Panc1 (cell line): ENCODE data around the gene PDE9A. TPM values are rescaled to one million over a fixed set of nuclear protein-coding genes. Genes with fewer than 3 reads are reported as not detected.

Experiments
- ATAC-seq: fragments of 200-7000 bp; cut with Tn5 transposase; 2 replicates; pipeline ENCODE4 v1.9.1; 2020; ENCODE audit warnings: mild to moderate bottlenecking, moderate library complexity
- BruUV-seq: library from RNA; stranded (reverse); fragments of 400-500 nt; replicated peaks from 2 replicates; lab custom pipeline; 2021; lab: Mats Ljungman, UMichigan
- CTCF ChIA-PET: fragments of 300-600 bp; sonication (Branson Sonifier 250); formaldehyde crosslinking; loops from one replicate; lab custom pipeline; 2022; ENCODE audit warnings: antibody characterized with exemption; lab: Charles Lee
- POLR2A ChIA-PET: fragments of 300-600 bp; sonication (Branson Sonifier 250); formaldehyde crosslinking; loops from one replicate; lab custom pipeline; 2022; ENCODE audit warnings: antibody characterized with exemption; lab: Charles Lee
- DNase-seq: peaks from one replicate; pipeline ENCODE4 v3.0.0-alpha.2; 2010; ENCODE audit warnings: low read depth, low spot score
- H3K27ac ChIP-seq: 2 replicates; pipeline ENCODE4 v1.5.1; 2011; ENCODE audit warnings: mild to moderate bottlenecking, low read length, inconsistent platforms
- H3K27me3 ChIP-seq: fragments of 200-500 bp; sonication (Bioruptor generic); 2 replicates; pipeline ENCODE4 v1.6.0; 2014; ENCODE audit warnings: low read length, inconsistent platforms; ENCODE audit not compliant: control insufficient read depth, insufficient read depth
- H3K36me3 ChIP-seq: fragments of 200-500 bp; sonication (Bioruptor generic); 2 replicates; pipeline ENCODE4 v1.5.1; 2014; ENCODE audit warnings: inconsistent platforms, mild to moderate bottlenecking, low read length, moderate library complexity; ENCODE audit not compliant: control insufficient read depth, insufficient read depth
- H3K4me1 ChIP-seq: 2 replicates; pipeline ENCODE4 v1.5.1; 2011; ENCODE audit warnings: inconsistent platforms, mild to moderate bottlenecking, low read length, moderate library complexity; ENCODE audit not compliant: control insufficient read depth, insufficient read depth
- H3K4me3 ChIP-seq, 2 experiments: 2 replicates each; pipeline ENCODE4 v1.5.1; 2011 to 2012; ENCODE audit warnings: low read depth in 2 of 2, low read length in 2 of 2, mild to moderate bottlenecking in 2 of 2, inconsistent platforms in 1 of 2, moderate library complexity in 1 of 2
- H3K9me3 ChIP-seq: fragments of 200-500 bp; sonication (Bioruptor generic); 2 replicates; pipeline ENCODE4 v1.5.1; 2014; ENCODE audit warnings: low read depth, mild to moderate bottlenecking, inconsistent platforms, low read length, moderate library complexity; ENCODE audit not compliant: control insufficient read depth, insufficient read depth
- POLR2AphosphoS5 ChIP-seq: IDR thresholded peaks from 2 replicates; pipeline ENCODE4 v1.6.1; 2012; ENCODE audit warnings: mild to moderate bottlenecking, low read depth, low read length, moderate library complexity
- SIN3A ChIP-seq: IDR thresholded peaks from 2 replicates; pipeline ENCODE4 v1.6.1; 2012; ENCODE audit warnings: low read depth, mild to moderate bottlenecking, low read length, moderate library complexity, borderline replicate concordance; ENCODE audit not compliant: insufficient read depth
- TCF7L2 ChIP-seq: IDR thresholded peaks from 2 replicates; pipeline ENCODE4 v1.6.1; 2011; ENCODE audit warnings: mild to moderate bottlenecking, low read depth, low read length, inconsistent platforms
- in situ Hi-C: cut with HindIII; loops from 2 replicates; pipeline ENCODE4 v1.10.0; 2016; ENCODE audit warnings: low sequenced_read_pairs, low pct_unique_long_range_greater_than_20kb
- intact Hi-C: fragments of 100-400 bp; cut with micrococcal nuclease; formaldehyde crosslinking; loops from one replicate; pipeline ENCODE4 v1.10.0; 2022; ENCODE audit not compliant: unreplicated experiment
- total RNA-seq: library from RNA; stranded (reverse); gene quantifications from one replicate; pipeline ENCODE4 v1.2.1, GENCODE V29; 2021; ENCODE audit not compliant: unreplicated experiment
- TF ChIP-seq, protein P1 (sequence below): fragments of 450-650 bp; IDR thresholded peaks from 2 replicates; pipeline ENCODE4 v1.5.1; 2017; ENCODE audit warnings: mild to moderate bottlenecking
- TF ChIP-seq, protein P2 (sequence below), 2 experiments: IDR thresholded peaks; 2 replicates each; pipeline ENCODE4 v1.6.1; 2011 to 2012; ENCODE audit warnings: low read depth in 2 of 2, control low read depth in 1 of 2, low read length in 1 of 2, mild to moderate bottlenecking in 1 of 2, moderate library complexity in 1 of 2; ENCODE audit not compliant: insufficient read depth in 1 of 2

PDE9A gene
- total RNA-seq, 1 experiment from 2014 or later = 0.72 TPM

DNA sequence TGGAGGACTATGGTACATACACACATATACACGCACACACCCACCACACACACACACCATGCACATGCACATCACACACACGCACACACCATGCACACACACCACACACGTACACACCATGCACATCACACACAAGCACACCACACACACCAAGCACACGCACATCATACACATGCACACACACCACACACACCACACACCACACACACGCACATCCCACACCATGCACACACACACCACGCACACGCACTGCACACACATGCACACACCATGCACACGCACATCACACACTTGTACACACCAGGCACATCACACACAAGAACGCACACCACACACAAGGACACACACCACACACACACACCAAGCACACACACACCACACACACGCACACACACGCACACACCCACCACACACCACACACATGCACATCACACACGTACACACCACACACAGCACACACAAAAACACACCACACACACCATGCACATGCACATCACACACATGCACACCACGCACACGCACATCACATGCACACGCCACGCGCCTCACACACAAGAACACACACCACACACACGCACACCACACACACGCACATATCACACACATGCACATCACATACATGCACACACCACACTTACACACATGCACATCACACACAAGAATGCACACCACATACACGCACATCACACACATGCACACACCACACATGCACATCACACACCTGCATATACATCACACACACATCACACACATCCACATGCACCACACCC lies 9.2 kb downstream of the PDE9A start:
- Histone ChIP-seq H3K4me3 (no peak overlapping the region), H3K36me3 (no peaks in the 10 kb centered on the region), H3K27ac (no peak overlapping the region), H3K27me3 (no peaks in the 10 kb centered on the region), H3K9me3 (no peaks in the 10 kb centered on the region), H3K4me1 (no peaks in the 10 kb centered on the region)
- DNase-seq (no peak), ATAC-seq (no peak)
- in situ Hi-C loops = no loop called here
- TF ChIP-seq POLR2AphosphoS5 = no peak
- TF ChIP-seq, protein P1, sequence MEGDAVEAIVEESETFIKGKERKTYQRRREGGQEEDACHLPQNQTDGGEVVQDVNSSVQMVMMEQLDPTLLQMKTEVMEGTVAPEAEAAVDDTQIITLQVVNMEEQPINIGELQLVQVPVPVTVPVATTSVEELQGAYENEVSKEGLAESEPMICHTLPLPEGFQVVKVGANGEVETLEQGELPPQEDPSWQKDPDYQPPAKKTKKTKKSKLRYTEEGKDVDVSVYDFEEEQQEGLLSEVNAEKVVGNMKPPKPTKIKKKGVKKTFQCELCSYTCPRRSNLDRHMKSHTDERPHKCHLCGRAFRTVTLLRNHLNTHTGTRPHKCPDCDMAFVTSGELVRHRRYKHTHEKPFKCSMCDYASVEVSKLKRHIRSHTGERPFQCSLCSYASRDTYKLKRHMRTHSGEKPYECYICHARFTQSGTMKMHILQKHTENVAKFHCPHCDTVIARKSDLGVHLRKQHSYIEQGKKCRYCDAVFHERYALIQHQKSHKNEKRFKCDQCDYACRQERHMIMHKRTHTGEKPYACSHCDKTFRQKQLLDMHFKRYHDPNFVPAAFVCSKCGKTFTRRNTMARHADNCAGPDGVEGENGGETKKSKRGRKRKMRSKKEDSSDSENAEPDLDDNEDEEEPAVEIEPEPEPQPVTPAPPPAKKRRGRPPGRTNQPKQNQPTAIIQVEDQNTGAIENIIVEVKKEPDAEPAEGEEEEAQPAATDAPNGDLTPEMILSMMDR = no peak
- TF ChIP-seq SIN3A = no peak
- TF ChIP-seq TCF7L2 = no peak
- TF ChIP-seq, protein P2, sequence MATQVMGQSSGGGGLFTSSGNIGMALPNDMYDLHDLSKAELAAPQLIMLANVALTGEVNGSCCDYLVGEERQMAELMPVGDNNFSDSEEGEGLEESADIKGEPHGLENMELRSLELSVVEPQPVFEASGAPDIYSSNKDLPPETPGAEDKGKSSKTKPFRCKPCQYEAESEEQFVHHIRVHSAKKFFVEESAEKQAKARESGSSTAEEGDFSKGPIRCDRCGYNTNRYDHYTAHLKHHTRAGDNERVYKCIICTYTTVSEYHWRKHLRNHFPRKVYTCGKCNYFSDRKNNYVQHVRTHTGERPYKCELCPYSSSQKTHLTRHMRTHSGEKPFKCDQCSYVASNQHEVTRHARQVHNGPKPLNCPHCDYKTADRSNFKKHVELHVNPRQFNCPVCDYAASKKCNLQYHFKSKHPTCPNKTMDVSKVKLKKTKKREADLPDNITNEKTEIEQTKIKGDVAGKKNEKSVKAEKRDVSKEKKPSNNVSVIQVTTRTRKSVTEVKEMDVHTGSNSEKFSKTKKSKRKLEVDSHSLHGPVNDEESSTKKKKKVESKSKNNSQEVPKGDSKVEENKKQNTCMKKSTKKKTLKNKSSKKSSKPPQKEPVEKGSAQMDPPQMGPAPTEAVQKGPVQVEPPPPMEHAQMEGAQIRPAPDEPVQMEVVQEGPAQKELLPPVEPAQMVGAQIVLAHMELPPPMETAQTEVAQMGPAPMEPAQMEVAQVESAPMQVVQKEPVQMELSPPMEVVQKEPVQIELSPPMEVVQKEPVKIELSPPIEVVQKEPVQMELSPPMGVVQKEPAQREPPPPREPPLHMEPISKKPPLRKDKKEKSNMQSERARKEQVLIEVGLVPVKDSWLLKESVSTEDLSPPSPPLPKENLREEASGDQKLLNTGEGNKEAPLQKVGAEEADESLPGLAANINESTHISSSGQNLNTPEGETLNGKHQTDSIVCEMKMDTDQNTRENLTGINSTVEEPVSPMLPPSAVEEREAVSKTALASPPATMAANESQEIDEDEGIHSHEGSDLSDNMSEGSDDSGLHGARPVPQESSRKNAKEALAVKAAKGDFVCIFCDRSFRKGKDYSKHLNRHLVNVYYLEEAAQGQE (IDR thresholded peaks at IDR 0.05; ENCODE audit: insufficient read depth in 1 of 2, low read depth in 2 of 2, low read length in 1 of 2) = no peak
- intact Hi-C loops = no loop called here
- BruUV-seq = no TSS peak
- CTCF ChIA-PET = no interaction called here
- POLR2A ChIA-PET = no interaction called here

DNA sequence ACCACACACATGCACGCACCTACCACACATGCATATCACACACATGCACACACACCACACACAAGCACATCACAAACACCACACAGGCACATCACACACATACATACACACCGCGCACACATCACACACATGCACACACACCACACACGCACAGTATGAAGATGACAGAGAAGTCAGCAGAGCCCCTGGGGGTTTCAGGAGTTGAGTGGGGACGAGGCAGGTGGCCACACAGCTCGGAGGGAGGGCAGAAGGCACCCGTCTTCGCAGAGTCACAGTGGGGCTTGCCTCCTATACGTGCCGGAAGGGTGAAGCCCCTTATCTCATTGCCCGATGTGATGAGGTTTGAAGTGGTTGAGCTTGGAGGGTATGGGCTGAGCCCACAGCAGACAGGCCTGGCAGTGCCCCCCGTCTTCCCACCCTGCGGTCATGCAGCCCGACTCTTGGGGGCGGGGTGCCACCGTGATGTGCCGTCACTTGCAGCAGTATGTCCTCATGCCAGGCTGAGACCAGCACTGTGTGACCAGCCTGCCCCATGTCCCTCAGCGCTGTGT lies 9.9 kb downstream of the PDE9A start:
- Histone ChIP-seq H3K36me3 (no peaks in the 10 kb centered on the region), H3K4me3 (no peak overlapping the region), H3K9me3 (no peaks in the 10 kb centered on the region), H3K4me1 (no peaks in the 10 kb centered on the region), H3K27me3 (no peaks in the 10 kb centered on the region), H3K27ac (no peak overlapping the region)
- ChIA-PET CTCF (no interaction called here), POLR2A (no interaction called here)
- no peak for ATAC-seq
- in situ Hi-C loops = no loop called here
- DNase-seq = no peak
- intact Hi-C loops = no loop called here
- no peak for TF ChIP-seq POLR2AphosphoS5
- no TSS peak for BruUV-seq

DNA sequence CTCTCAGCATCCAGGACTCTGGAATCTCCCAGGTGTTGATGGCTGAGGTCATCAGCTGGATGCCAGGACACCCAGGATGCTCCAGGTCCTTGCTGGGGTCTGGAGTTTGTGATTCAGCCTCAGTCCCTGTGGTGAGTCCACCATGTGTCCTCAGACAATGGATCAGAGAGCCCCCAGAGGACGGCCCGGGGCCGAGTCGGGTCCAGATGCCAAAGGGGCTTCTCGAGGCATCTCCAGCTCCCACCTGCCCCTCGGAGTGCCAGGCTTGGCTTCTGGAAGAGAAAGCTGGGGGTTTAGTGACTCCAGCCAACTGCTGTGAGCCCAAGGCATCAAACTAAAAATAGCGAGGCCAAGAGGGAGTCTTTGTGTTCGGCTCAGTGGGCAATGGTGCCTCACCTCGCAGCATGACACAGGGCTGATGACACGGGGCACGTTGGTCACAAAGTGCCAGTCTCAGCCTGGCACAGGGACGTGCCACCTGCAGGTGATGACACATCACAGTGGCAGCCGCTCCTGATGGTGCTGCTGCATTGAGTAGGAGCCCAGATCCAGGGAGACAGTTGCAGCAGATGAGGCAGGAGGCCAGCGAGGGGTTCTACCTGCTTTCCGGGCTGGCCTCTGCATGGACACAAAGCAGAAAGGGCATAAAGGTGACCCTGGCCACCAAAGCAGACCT lies 10.6 kb downstream of the PDE9A start:
- intact Hi-C loops (no loop called here), in situ Hi-C loops (no loop called here)
- BruUV-seq = no TSS peak
- no peaks in the 10 kb centered on the region for H3K9me3 ChIP-seq
- ATAC-seq = no peak
- H3K4me1 ChIP-seq = no peaks in the 10 kb centered on the region
- H3K36me3 ChIP-seq = no peaks in the 10 kb centered on the region
- no peak for DNase-seq
- ChIA-PET CTCF (no interaction called here), POLR2A (no interaction called here)
- no peak overlapping the region for H3K27ac ChIP-seq
- TF ChIP-seq POLR2AphosphoS5 (no peak), SIN3A (no peak), TCF7L2 (no peak)
- TF ChIP-seq, protein P1 = no peak
- TF ChIP-seq, protein P2 (IDR thresholded peaks at IDR 0.05; ENCODE audit: insufficient read depth in 1 of 2, low read depth in 2 of 2, low read length in 1 of 2) = no peak
- no peaks in the 10 kb centered on the region for H3K27me3 ChIP-seq
- H3K4me3 ChIP-seq = no peak overlapping the region
